ENCODE results near the gene RGS6.

The RGS6 gene

GRCh38 chr14:72527591-72527990 lies 595.4 kb downstream of the RGS6 start:
- no peak for DNase-seq (ENCODE audit: low read depth)

GRCh38 chr14:72528059-72528862 lies 596.0 kb downstream of the RGS6 start:
- no peak for DNase-seq (ENCODE audit: low read depth)

GRCh38 chr14:72528863-72529175 lies 596.6 kb downstream of the RGS6 start:
- no peak for DNase-seq (ENCODE audit: low read depth)

- no peak for DNase-seq (ENCODE audit: low read depth)
These were observed 600.6 kb downstream of the RGS6 start for GRCh38 chr14:72532686-72533454.

- no peak for DNase-seq (ENCODE audit: low read depth)
These were observed 603.3 kb downstream of the RGS6 start for GRCh38 chr14:72535485-72535884.

- DNase-seq (ENCODE audit: low read depth) = no peak
These were observed 606.2 kb downstream of the RGS6 start for GRCh38 chr14:72538387-72538786.

GRCh38 chr14:72539661-72540315 lies 607.6 kb downstream of the RGS6 start:
- DNase-seq (ENCODE audit: low read depth) = no peak

GRCh38 chr14:72540836-72541235 lies 608.6 kb downstream of the RGS6 start:
- no peak for DNase-seq (ENCODE audit: low read depth)

GRCh38 chr14:72541546-72541945 lies 609.3 kb downstream of the RGS6 start:
- no peak for DNase-seq (ENCODE audit: low read depth)

GRCh38 chr14:72543341-72543740 lies 611.1 kb downstream of the RGS6 start:
- no peak for DNase-seq (ENCODE audit: low read depth)

GRCh38 chr14:72544615-72545387 lies 612.6 kb downstream of the RGS6 start:
- no peak for DNase-seq (ENCODE audit: low read depth)

- no peak for DNase-seq (ENCODE audit: low read depth)
These were observed 613.4 kb downstream of the RGS6 start for GRCh38 chr14:72545411-72546311.

GRCh38 chr14:72546344-72547016 lies 614.3 kb downstream of the RGS6 start:
- no peak for DNase-seq (ENCODE audit: low read depth)

- DNase-seq (ENCODE audit: low read depth) = no peak
These were observed 615.8 kb downstream of the RGS6 start for GRCh38 chr14:72547999-72548398.

GRCh38 chr14:72549026-72549425 lies 616.8 kb downstream of the RGS6 start:
- DNase-seq (ENCODE audit: low read depth) = no peak

- no peak for DNase-seq (ENCODE audit: low read depth)
These were observed 617.6 kb downstream of the RGS6 start for GRCh38 chr14:72549854-72550253.

- no peak for DNase-seq (ENCODE audit: low read depth)
These were observed 618.3 kb downstream of the RGS6 start for GRCh38 chr14:72550513-72550912.

GRCh38 chr14:72552236-72552635 lies 620.0 kb downstream of the RGS6 start:
- no peak for DNase-seq (ENCODE audit: low read depth)

- no peak for DNase-seq (ENCODE audit: low read depth)
These were observed 620.9 kb downstream of the RGS6 start for GRCh38 chr14:72553161-72553560.

- DNase-seq (ENCODE audit: low read depth) = no peak
These were observed 621.4 kb downstream of the RGS6 start for GRCh38 chr14:72553656-72554055.

- DNase-seq (ENCODE audit: low read depth) = no peak
These were observed 622.2 kb downstream of the RGS6 start for GRCh38 chr14:72554401-72554800.

Measured in stimulated activated CD8-positive, alpha-beta memory T cell treated with anti-CD3 and anti-CD28 coated beads, Interleukin-12 subunit alpha, Interleukin-12 subunit beta, amount 100 ng/mL, for 1 hour (primary cell).